Activated T-cell treated with anti-CD3 and anti-CD28 coated beads for 24 hours (primary cell): ENCODE measurements around the gene LIMCH1.

ENCODE experiments used
- DNase-seq: peaks from one replicate; pipeline ENCODE4 v3.0.0-alpha.2; 2020; ENCODE audit warnings: low read depth

The LIMCH1 gene

DNA sequence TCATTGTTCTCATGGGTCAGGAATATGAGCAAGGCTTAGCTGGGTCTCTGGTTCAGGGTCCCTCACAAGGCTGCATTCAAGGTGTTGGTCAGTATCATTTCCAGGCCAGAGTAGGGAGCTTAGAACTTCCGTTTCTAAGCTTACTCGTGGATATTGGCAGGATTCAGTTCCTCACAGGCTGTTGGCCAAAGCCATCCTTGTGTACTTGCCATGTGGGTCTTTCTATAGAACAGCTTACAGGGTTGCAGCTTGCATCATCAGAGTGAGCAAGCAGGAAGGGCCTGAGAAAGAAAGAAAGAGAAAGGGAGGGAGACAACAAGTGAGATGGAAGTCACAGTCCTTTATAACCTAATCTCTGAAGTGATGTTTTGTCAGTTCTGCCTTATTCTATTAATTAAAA is 5.1 kb upstream of the LIMCH1 start:
- DNase-seq = no peak

- no peak for DNase-seq
Measured at GRCh38 chr4:41533680-41534079, 4.3 kb upstream of the LIMCH1 start.

DNA sequence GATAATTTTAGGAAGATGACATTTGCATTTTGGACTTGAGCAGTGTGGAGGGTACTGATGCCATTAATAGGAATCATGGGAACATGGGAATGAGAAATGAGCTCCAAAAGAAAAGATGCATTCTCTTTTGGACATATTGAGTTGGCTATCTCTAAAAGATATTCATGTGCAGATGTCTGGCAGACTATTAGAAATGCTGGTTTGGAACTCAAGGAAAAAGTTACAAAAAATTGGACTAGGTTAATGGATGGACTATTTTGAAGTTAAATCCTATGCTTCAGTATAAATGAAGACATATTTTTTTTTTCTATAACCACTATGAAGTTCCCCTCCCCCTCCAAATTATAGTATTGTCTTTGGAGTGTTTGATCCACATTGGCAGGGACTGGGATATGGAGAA is 3.6 kb upstream of the LIMCH1 start:
- DNase-seq = no peak

DNA sequence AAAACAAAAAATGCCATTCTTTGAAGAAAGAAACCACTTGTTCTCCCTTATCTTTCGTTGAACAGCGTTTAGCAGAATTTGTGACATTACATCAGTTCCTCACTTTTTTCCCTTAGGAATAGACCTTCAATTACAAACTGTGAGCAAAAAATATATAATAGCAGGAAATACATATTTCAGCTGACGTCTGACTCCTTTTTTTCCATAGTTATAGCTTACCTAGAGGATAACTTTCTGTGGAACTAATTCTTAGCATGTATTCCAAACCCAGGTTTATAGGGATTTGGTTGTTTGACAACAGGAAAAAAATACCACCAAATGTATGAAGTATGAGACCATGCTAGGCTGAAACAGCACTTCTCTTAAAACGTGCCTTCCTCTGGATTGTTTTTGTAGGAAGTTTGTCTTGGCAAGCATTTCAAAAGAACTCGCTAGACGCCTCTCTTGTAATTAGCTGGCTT is 2.0 kb upstream of the LIMCH1 start:
- no peak for DNase-seq

GRCh38 chr4:41537292-41537890 is 566 bp upstream of the LIMCH1 start:
- DNase-seq = no peak

DNA sequence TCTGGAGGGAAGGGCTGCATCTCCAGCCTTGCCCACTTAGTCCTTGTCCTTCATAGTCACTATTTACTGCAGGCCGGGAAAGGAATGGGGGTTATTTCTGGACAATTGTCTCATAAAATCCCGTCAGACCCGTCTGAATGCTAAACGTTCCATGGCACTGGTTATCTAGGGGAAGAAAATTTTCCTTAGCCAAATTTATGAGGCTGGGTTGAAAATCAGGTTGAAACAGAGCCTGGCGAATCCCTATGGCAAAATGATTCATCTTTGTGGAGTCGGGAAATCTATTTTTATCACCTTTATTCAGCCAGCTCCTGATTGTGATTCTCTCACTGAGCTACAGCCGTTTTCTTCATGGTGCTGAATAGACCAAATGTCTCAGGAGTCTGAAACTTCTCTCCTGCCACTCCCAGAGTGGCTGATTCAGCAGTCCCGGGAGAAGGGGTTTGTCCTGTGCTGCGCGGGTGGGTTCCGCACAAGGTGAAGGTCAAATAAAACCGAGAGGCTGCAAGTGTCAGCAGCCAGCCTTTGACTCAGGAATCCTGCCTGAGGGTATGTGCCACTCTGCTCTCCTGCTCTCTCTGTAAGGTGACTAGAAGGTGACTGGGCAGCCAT is 1.0 kb downstream of the LIMCH1 start:
- no peak for DNase-seq

GRCh38 chr4:41539711-41540110 is 1.8 kb downstream of the LIMCH1 start:
- no peak for DNase-seq

DNA sequence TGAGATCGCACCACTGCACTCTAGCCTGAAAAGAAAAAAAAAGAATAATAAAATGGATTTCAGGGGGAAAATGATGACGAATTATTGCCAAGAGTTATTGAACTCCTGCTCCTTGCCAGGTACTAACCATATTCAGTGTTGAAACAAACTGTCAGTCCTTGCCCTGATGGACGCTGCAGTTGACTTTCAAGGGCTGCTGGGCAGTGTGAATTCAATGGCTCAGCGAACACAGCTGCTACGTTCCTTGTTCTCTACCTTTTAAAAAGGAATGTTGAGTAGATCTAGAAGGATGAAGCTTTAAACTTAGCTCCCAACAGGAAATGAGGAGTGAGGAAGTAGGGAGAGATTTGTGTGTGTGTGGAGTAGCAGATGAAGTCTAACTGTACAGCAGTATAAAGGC is 2.7 kb downstream of the LIMCH1 start:
- DNase-seq = no peak

DNA sequence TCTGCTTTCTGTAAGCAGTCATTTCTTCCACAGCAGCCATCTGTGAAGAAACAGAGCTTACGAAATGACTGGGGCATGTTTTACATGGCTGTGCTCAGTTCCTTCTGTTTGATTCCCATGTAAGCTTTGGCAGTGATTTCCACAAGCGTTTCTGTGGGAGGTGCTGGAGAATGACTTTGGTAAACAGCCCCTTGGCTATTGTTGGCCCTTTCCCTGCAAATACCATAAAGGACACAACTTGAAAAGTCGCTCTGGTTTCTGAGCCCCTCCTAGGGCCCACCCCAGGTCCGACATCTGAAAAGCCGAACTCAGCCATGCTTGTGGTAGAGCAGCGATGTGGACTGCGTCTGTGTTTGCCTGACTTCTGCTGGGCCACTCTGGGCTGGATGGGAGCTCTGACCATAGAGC is 3.7 kb downstream of the LIMCH1 start:
- DNase-seq = no peak

DNA sequence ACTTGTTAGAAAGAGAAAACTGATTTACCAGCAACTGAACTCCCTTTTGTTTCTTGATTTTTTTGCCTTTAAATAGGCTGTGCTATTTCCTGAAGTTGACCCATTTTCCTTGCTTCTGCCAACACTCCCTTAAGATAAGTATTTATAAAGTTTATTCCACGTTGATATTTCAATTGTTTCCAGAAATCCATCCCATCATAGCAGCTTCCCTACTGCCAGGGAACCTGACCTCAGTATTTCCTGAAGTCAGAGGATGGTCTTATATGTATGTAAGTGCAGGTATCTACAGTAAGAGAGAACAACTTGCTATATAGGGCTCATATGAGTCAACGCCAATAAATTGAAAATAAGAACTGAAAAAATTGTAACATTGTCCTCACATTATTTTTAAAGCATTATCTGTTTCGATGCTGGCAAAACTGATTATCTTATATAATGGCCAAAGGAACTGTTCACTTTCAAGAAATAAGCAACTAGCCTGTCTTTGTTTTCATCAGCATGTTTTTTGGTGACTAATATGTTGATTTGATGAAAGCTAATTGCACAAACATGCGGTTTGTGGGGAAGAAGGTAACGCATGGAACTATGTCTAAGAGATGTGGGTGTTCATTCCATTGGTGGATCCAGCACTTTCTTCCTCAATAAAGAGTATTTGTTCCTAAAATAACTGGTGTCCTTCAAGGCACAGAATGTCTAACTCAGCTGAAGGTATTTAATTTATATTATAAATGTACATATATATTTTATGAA is 4.7 kb downstream of the LIMCH1 start:
- DNase-seq = no peak

DNA sequence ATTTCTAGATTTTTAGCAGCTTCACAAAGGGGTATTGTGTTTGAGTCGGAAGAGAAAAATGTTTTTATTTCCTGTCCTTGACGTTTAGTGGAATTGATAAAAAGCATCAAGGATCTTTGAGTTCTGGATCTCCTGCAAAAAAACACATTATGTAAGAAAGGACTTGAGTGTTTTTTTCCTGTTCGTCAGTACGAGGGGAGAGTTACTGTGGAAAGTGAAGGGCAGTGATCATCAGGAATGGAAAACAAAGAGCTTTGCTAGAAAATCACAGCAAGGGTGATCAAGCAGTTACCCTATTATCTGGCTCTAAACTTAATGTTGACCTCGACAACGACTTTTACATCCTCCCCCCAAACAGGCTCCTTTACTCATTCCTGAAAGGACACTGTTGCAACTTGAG is 7.3 kb downstream of the LIMCH1 start:
- DNase-seq = no peak

- DNase-seq = no peak
Measured at GRCh38 chr4:41546638-41547037, 8.7 kb downstream of the LIMCH1 start.

GRCh38 chr4:41548305-41548880 is 10.4 kb downstream of the LIMCH1 start:
- DNase-seq = no peak

DNA sequence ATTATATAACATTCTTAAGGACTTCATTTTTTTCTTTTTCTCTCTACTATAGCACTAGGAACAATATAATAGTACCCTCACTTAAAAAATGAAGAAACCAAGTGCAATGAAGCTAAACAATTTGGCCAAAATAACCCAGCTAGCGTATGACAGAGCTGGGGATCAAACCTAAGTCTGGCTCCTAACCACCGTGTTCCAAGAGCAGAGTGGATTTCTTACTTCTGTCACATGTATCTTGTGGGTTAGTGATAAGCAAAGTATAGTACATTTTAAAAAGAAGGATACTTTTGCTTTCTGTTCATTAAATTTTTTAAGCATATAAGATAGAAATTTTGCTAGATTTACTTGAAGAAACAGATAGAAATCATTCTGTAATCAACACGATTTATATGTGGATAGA is 11.5 kb downstream of the LIMCH1 start:
- DNase-seq = no peak

DNA sequence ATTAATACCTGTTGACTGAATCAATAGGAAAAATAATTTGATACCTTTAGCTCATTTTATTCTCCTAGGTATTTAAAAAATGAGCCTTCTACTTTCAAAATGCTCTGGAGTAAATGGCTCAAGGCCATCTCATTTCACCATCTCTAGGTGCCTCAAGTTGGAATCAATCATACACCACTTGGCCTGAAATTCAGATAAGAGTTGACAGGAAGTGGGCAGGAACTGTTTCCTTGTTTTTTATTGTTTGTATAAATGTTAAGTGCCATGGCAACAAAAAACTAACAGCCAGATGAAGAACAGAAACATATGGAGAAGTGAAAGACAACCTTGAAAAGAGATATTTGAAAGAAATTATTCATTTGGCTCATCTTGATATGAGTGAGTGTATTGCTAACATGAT is 12.4 kb downstream of the LIMCH1 start:
- DNase-seq = no peak

- DNase-seq = no peak
Measured at GRCh38 chr4:41551536-41551935, 13.6 kb downstream of the LIMCH1 start.

GRCh38 chr4:41554905-41555304 is 16.9 kb downstream of the LIMCH1 start:
- DNase-seq = no peak

- DNase-seq = no peak
Measured at GRCh38 chr4:41556526-41556925, 18.6 kb downstream of the LIMCH1 start.

DNA sequence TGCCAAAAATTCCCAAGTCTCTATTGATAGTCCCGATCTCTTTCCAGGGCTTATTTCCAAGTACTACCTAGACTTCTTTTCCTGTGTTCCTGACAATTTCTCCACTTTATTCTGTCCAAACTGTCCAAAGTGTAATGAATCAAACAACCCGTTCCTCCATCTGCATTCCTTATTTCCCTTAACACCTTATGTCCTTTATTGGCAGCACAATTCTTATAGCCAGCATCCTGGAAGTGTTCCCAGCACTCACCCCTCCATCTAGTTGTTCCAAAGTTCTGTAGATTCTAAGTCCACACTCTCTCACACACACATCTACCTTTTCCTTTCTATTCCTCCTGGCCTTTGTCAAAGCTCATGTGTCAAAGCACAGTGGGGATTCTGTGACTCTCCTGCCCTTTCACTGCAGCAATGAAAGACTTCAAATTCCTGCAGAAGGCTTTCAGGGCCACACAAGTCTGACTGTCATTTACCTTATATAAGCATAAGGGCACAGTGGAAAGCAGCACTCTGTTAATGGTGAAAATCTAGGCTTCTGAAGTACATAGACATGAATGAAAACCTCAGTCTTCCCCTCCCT is 22.1 kb downstream of the LIMCH1 start:
- no peak for DNase-seq

DNA sequence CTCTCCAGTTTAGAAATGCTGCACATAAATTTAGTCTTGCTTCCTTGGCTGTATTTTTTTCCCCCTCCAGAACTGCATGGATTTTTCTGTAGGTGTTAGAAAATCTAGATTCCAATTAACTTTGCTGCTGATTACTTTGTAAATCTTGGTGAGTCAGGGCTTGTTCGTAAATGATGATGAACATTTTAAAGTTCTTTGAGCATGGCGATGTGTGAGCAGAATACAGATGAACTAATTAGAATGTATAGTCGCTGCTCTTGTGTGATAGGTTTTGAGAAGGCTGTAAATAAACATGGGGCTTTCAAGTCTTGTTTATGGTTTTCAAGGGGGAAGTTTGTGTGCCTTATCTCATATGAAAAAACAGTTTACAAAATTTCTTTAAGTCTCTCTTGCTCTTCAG is 23.3 kb downstream of the LIMCH1 start:
- DNase-seq = no peak

DNA sequence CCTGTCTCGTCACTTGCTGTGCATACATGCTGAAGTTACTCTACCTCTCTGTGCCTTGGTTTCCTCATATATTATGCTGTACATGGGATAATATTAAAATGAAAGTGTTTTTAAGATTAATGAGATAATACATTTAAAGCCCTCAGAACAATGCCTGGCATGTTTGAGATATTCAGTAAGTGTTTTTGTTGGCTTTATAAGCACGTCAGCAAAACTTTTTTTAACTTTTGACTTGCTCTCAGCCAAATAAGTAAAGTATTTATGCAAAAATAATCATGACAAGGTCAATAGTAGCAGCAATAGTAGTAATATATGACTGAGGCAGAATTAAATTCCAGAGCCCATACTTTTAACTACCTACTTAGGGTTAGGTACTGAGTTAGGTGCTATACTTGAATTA is 29.2 kb downstream of the LIMCH1 start:
- no peak for DNase-seq

GRCh38 chr4:41568363-41568762 is 30.4 kb downstream of the LIMCH1 start:
- no peak for DNase-seq

- DNase-seq = no peak
Measured at GRCh38 chr4:41569961-41570360, 32.0 kb downstream of the LIMCH1 start.
